ENCODE data around the gene OPN5. TPM values are rescaled to one million over a fixed set of nuclear protein-coding genes. Genes with fewer than 3 reads are reported as not detected.

Gene OPN5, protein sequence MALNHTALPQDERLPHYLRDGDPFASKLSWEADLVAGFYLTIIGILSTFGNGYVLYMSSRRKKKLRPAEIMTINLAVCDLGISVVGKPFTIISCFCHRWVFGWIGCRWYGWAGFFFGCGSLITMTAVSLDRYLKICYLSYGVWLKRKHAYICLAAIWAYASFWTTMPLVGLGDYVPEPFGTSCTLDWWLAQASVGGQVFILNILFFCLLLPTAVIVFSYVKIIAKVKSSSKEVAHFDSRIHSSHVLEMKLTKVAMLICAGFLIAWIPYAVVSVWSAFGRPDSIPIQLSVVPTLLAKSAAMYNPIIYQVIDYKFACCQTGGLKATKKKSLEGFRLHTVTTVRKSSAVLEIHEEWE
- not detected for total RNA-seq (2021; fragmentation: NEBNext Ultra II Directional; extraction: Animal tissue kit (Norgen Biotek cat#: 25700))
- long read RNA-seq: 0 reads

DNA sequence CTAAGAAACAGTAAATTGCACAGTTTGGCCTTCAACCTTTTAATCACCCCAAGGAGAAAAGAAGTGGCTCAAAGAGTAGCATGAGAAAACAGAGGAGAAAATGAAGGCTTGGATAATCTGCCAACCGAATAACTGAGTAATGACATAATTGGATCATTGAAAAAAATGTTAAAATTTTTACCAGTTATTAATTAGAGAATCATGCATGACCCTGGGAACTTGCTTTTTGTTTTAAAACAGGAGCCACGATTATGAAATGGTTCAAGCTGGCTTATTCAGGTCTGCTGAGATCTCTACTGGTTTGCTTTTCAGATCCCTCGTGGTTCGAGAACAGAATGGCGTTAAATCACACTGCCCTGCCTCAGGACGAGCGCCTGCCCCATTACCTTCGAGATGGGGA, at the start of gene OPN5:
Gene OPN5 (plus strand): TSS at position 301 of the 400 bp plus-strand sequence. CDS start 35 bp downstream, at position 336.
- Mint-ChIP-seq H3K9me3 (no peaks in the 10 kb centered on the region), H3K27ac (no peak within 1 kb of the TSS), H3K4me3 (peak within 1 kb of the TSS; percentile 78), H3K4me1 (ENCODE audit: low read depth) (peaks cover 13% of the 10 kb centered on the region), H3K36me3 (ENCODE audit: low read depth) (no peaks in the 10 kb centered on the region), H3K27me3 (ENCODE audit: insufficient read depth) (peaks cover 6% of the 10 kb centered on the region; the same call in 1 of the 2 replicates)
- DNase-seq: no peak
- TF ChIP-seq, protein P1, sequence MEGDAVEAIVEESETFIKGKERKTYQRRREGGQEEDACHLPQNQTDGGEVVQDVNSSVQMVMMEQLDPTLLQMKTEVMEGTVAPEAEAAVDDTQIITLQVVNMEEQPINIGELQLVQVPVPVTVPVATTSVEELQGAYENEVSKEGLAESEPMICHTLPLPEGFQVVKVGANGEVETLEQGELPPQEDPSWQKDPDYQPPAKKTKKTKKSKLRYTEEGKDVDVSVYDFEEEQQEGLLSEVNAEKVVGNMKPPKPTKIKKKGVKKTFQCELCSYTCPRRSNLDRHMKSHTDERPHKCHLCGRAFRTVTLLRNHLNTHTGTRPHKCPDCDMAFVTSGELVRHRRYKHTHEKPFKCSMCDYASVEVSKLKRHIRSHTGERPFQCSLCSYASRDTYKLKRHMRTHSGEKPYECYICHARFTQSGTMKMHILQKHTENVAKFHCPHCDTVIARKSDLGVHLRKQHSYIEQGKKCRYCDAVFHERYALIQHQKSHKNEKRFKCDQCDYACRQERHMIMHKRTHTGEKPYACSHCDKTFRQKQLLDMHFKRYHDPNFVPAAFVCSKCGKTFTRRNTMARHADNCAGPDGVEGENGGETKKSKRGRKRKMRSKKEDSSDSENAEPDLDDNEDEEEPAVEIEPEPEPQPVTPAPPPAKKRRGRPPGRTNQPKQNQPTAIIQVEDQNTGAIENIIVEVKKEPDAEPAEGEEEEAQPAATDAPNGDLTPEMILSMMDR (IDR thresholded peaks at IDR 0.05): no peak

DNA sequence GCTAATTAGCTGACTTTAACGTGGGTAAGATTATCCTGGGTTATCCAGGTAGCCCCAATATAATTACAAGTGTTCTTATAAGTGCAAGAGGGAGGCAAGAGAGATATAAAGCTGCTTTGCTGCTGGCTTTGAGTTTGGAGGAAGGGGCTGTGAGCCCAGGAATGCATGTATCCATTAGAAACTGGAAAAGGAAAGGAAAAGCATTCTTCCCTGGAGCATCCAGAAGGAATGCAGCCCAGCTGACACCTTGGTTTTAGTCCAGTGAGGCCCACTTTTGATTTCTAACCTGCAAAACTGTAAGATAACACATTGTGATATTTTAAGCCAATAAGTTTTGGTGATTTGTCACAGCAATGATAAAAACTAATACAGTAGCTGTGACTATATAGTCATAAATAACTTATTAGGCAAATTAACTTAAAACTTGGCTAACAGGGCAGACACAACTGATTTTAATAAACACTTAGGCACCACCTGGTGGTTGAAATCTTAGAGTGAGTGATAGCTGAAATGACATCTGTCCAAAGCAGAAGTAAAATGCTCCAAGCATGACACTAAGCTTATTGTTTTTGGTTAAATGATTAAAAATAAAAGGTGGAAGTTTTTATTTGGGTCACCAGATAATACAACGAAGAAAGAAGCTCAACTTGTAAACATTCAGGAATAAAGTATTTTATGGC, 47.8 kb upstream of the OPN5 start:
- TF ChIP-seq, protein P1 (IDR thresholded peaks at IDR 0.05): peak; percentile 59
- Mint-ChIP-seq H3K9me3 (no peaks in the 10 kb centered on the region), H3K27ac (no peak overlapping the region), H3K4me3 (no peak overlapping the region), H3K27me3 (ENCODE audit: insufficient read depth) (no peaks in the 10 kb centered on the region), H3K36me3 (ENCODE audit: low read depth) (no peaks in the 10 kb centered on the region), H3K4me1 (ENCODE audit: low read depth) (no peaks in the 10 kb centered on the region; the same call in 1 of the 2 replicates)
- no peak for DNase-seq

DNA sequence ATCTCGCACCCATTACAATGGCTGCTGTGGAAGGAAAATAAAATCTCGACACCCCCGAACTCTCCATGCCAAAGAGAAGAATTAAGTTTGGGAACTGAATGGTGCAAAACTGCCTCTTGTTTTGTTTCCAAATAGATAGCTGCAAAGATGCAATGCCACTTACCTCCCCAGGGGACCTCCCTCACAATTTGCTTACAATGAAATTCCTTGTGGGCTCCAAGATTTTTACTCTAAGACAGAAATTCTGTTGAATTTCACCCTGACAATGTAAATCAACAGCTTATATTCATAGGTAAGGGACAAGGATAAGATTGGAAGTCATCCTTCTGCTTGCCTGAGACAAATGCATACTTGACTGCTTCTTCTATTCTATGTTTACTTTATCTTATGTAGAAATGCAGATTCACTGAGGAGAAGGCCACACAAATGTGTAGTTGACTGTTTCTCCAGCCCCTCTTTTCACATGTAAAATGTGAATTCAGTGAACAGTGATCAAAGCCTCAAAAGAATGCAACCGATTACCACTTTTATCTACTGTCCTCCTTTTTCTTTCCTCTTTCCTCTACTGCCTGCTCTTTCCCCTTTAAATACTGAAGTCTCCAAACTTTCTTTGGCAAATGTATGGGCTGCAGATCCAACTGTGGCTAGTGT, 46.9 kb upstream of the OPN5 start:
- Mint-ChIP-seq H3K4me1 (ENCODE audit: low read depth) (no peaks in the 10 kb centered on the region; the same call in 1 of the 2 replicates), H3K36me3 (ENCODE audit: low read depth) (no peaks in the 10 kb centered on the region), H3K9me3 (no peaks in the 10 kb centered on the region), H3K27ac (no peak overlapping the region), H3K27me3 (ENCODE audit: insufficient read depth) (no peaks in the 10 kb centered on the region), H3K4me3 (no peak overlapping the region)
- no peak for DNase-seq
- TF ChIP-seq, protein P1 (IDR thresholded peaks at IDR 0.05): no peak

DNA sequence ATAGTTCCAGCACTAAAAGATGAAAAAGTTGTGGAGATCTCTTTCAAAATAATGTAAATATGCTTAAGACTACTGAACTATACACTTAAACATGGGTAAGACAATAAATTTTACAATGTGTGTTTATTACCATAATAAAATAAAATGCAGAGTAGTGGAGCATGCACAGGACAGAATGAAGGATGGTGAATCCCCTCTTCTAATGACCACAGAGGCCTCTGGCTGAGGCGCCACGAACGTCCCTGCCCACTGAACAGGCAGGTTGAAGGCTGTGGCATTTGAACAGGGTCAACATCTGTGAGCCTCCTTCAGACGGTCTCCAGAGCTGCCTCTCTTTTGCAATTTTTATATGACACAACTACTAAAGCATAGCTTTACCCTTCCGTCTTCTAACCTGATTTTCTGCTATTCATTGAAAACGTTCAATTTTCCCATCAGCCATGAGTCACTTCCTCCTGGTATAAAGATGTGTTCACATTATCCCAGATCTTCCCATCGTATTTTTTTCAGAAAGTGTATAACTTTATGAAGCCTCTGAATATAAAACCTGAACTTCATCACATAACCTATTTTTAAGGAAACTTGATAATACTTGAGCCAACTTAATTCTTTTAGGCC, 45.6 kb upstream of the OPN5 start:
- Mint-ChIP-seq H3K9me3 (no peaks in the 10 kb centered on the region), H3K27me3 (ENCODE audit: insufficient read depth) (no peaks in the 10 kb centered on the region), H3K27ac (no peak overlapping the region), H3K4me3 (no peak overlapping the region), H3K4me1 (ENCODE audit: low read depth) (no peaks in the 10 kb centered on the region; the same call in 1 of the 2 replicates), H3K36me3 (ENCODE audit: low read depth) (no peaks in the 10 kb centered on the region)
- TF ChIP-seq, protein P1 (IDR thresholded peaks at IDR 0.05): no peak
- DNase-seq: no peak

DNA sequence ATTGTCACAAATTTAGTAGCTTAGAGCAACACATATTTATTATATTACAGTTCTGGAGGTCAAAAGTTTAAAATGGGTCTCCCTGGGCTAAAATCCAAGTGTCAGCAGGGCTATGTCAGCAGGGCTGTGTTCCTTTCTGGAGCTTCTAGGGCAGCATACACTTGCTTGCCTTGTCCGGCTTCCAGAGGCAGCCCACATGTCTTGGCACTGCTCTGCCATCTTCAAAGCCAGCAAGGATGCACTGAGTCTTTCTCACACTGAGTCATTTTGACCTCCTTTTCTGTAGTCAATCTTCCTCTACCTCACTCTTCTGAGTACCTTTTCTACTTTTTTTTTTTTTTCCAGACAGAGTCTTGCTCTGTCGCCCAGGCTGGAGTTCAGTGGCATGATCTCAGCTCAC, 44.4 kb upstream of the OPN5 start:
- H3K4me3 Mint-ChIP-seq: no peak overlapping the region
- H3K27ac Mint-ChIP-seq: no peak overlapping the region
- no peaks in the 10 kb centered on the region for H3K9me3 Mint-ChIP-seq
- H3K4me1 Mint-ChIP-seq (ENCODE audit: low read depth): no peaks in the 10 kb centered on the region
- no peaks in the 10 kb centered on the region for H3K27me3 Mint-ChIP-seq (ENCODE audit: insufficient read depth)
- TF ChIP-seq, protein P1 (IDR thresholded peaks at IDR 0.05): no peak
- DNase-seq: no peak
- H3K36me3 Mint-ChIP-seq (ENCODE audit: low read depth): no peaks in the 10 kb centered on the region
